Neural cell (in vitro differentiated cells): Measurements from ENCODE around the gene LAMB4. TPM values are rescaled to one million over a fixed set of nuclear protein-coding genes. Genes with fewer than 3 reads are reported as not detected.

Experiments used
- H2AFZ ChIP-seq: fragments of 200-600, 300-800 bp; sonication (generic), shearing (Covaris generic); 2 replicates; pipeline ENCODE4 v1.6.0; 2014; ENCODE audit warnings: low read depth, mild to moderate bottlenecking, antibody characterized with exemption, low read length, moderate library complexity
- H3F3A ChIP-seq: fragments of 200-600 bp; shearing (Covaris generic); 2 replicates; pipeline ENCODE4 v1.6.1; 2016; ENCODE audit warnings: mild to moderate bottlenecking, moderate library complexity, mixed read lengths, antibody characterized with exemption, low read length; ENCODE audit not compliant: insufficient read depth, poor library complexity, severe bottlenecking
- H3K27ac ChIP-seq: fragments of 200-600, 300-800 bp; sonication (generic), shearing (Covaris generic); 2 replicates; pipeline ENCODE4 v1.5.1; 2014; ENCODE audit warnings: mild to moderate bottlenecking, low read length, moderate library complexity
- H3K27me3 ChIP-seq: fragments of 300-800, 200-600 bp; sonication (generic), shearing (Covaris generic); 2 replicates; pipeline ENCODE4 v1.6.0; 2014; ENCODE audit warnings: mild to moderate bottlenecking, low read depth, low read length, moderate library complexity; ENCODE audit not compliant: insufficient read depth
- H3K36me3 ChIP-seq: fragments of 300-800, 200-600 bp; sonication (generic), shearing (Covaris generic); 2 replicates; pipeline ENCODE4 v1.5.1; 2014; ENCODE audit warnings: mild to moderate bottlenecking, antibody characterized with exemption, low read length, moderate library complexity; ENCODE audit not compliant: insufficient read depth
- H3K4me2 ChIP-seq: fragments of 300-800, 200-600 bp; sonication (generic), shearing (Covaris generic); 2 replicates; pipeline ENCODE4 v1.6.0; 2014; ENCODE audit warnings: mild to moderate bottlenecking, low read length
- H3K4me3 ChIP-seq: fragments of 300-800, 200-600 bp; sonication (generic), shearing (Covaris generic); 2 replicates; pipeline ENCODE4 v1.5.1; 2014; ENCODE audit warnings: mild to moderate bottlenecking, low read length, moderate library complexity
- H3K79me2 ChIP-seq: fragments of 200-600 bp; shearing (Covaris generic); replicated peaks from 2 replicates; pipeline ENCODE4 v1.6.0; 2014; ENCODE audit warnings: mild to moderate bottlenecking, low read length, moderate library complexity; ENCODE audit not compliant: insufficient read depth
- H3K9ac ChIP-seq: fragments of 300-800, 200-600 bp; sonication (generic), shearing (Covaris generic); 2 replicates; pipeline ENCODE4 v1.6.1; 2016; ENCODE audit warnings: mild to moderate bottlenecking, low read length, mixed read lengths
- H3K9me2 ChIP-seq: fragments of 200-600 bp; shearing (Covaris generic); 2 replicates; pipeline ENCODE4 v1.6.1; 2016; ENCODE audit warnings: mild to moderate bottlenecking, low read length, mixed read lengths; ENCODE audit not compliant: insufficient read depth
- H3K9me3 ChIP-seq: fragments of 200-600, 300-800 bp; sonication (generic), shearing (Covaris generic); 2 replicates; pipeline ENCODE4 v1.6.1; 2016; ENCODE audit warnings: mild to moderate bottlenecking, mixed run types, low read length, moderate library complexity, mixed read lengths
- H4K20me1 ChIP-seq: fragments of 200-600 bp; shearing (Covaris generic); 2 replicates; pipeline ENCODE4 v1.6.1; 2016; ENCODE audit warnings: mild to moderate bottlenecking, mixed run types; ENCODE audit not compliant: insufficient read depth
- CTCF ChIP-seq: fragments of 450-650 bp; IDR thresholded peaks from 2 replicates; pipeline ENCODE4 v1.5.1; 2014; ENCODE audit warnings: antibody characterized with exemption, mild to moderate bottlenecking, moderate library complexity; ENCODE audit not compliant: poor library complexity, severe bottlenecking
- EP300 ChIP-seq: fragments of 450-650 bp; conservative IDR thresholded peaks from 2 replicates; pipeline ENCODE4 v1.6.1; 2014; ENCODE audit warnings: antibody characterized with exemption, mild to moderate bottlenecking, moderate library complexity; ENCODE audit not compliant: poor library complexity, severe bottlenecking
- EZH2 ChIP-seq: fragments of 200-600, 300-800 bp; shearing (Covaris generic), sonication (generic); IDR thresholded peaks from 2 replicates; pipeline ENCODE4 v1.6.1; 2014; ENCODE audit warnings: antibody characterized with exemption, low read length, borderline replicate concordance, mild to moderate bottlenecking; ENCODE audit not compliant: insufficient read depth, poor library complexity, severe bottlenecking
- MXI1 ChIP-seq: fragments of 450-650 bp; conservative IDR thresholded peaks from 2 replicates; pipeline ENCODE4 v1.6.1; 2014; ENCODE audit warnings: antibody characterized with exemption, mild to moderate bottlenecking; ENCODE audit not compliant: poor library complexity, severe bottlenecking
- POLR2AphosphoS5 ChIP-seq: IDR thresholded peaks from 2 replicates; pipeline ENCODE4 v1.6.1; 2012
- RAD21 ChIP-seq: fragments of 450-650 bp; conservative IDR thresholded peaks from 2 replicates; pipeline ENCODE4 v1.6.1; 2014; ENCODE audit warnings: antibody characterized with exemption, mild to moderate bottlenecking, moderate library complexity
- REST ChIP-seq: IDR thresholded peaks from 2 replicates; pipeline ENCODE4 v1.6.1; 2012; ENCODE audit warnings: borderline replicate concordance
- SMC3 ChIP-seq: fragments of 450-650 bp; conservative IDR thresholded peaks from 2 replicates; pipeline ENCODE4 v1.6.1; 2014; ENCODE audit warnings: antibody characterized with exemption, mild to moderate bottlenecking, moderate library complexity; ENCODE audit not compliant: poor library complexity
- TAF1 ChIP-seq: IDR thresholded peaks from 2 replicates; pipeline ENCODE4 v1.6.1; 2012; ENCODE audit warnings: low read depth
- polyA plus RNA-seq: library from polyadenylated mRNA; depleted of rRNA; stranded (reverse); fragments of >200 nt; gene quantifications from 2 replicates; pipeline ENCODE4 v1.2.3, GENCODE V29; 2014

Gene LAMB4
- polyA plus RNA-seq, 1 donor from 2014 or later = 0.16 TPM

GRCh38 chr7:108094346-108094745 lies 35.8 kb downstream of the LAMB4 start:
- H4K20me1 ChIP-seq = no peaks in the 10 kb centered on the region
- H3K9me2 ChIP-seq = no peaks in the 10 kb centered on the region
- H3F3A ChIP-seq = peaks cover 4% of the 10 kb centered on the region
- H3K36me3 ChIP-seq = no peaks in the 10 kb centered on the region
- no peak overlapping the region for H3K9ac ChIP-seq
- H3K9me3 ChIP-seq = no peaks in the 10 kb centered on the region
- no peaks in the 10 kb centered on the region for H3K79me2 ChIP-seq
- no peak overlapping the region for H3K4me2 ChIP-seq
- H3K27ac ChIP-seq = peak overlapping the region; percentile 73
- no peak overlapping the region for H2AFZ ChIP-seq
- TF ChIP-seq TAF1 (no peak), CTCF (no peak), RAD21 (no peak), MXI1 (no peak), POLR2AphosphoS5 (no peak), EZH2 (no peak)
- H3K4me3 ChIP-seq = no peak overlapping the region
- H3K27me3 ChIP-seq = no peaks in the 10 kb centered on the region

DNA sequence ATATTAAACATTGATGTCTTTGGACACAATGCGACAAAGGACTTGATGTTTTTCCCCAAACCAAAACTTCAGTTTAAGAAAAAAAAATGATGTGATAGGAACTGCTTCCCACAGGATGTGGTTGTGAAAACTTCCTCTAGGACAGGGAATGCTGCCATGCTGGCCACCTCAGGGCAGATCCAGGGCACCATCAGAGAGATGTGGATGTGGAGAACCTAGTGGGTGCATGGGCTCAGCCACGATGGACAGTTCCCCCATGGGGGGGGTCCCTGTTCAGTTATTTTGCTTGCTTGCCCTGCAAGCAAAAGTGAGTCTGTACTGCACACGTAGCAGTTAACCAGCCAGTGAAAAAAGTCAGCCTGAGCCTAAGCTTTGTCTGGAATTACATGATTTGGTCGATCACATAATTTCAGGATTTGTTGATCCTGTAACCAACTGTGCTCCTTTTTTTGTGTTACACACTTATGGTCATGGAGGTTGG lies 36.3 kb downstream of the LAMB4 start:
- Histone ChIP-seq H3F3A (peaks cover 4% of the 10 kb centered on the region), H3K36me3 (no peaks in the 10 kb centered on the region), H3K4me2 (no peak overlapping the region), H3K9me3 (no peaks in the 10 kb centered on the region), H3K4me3 (no peak overlapping the region), H3K27ac (no peak overlapping the region), H3K9me2 (no peaks in the 10 kb centered on the region), H4K20me1 (no peaks in the 10 kb centered on the region), H3K9ac (no peak overlapping the region), H2AFZ (no peak overlapping the region), H3K79me2 (no peaks in the 10 kb centered on the region), H3K27me3 (no peaks in the 10 kb centered on the region)
- no peak for TF ChIP-seq SMC3
- no peak for TF ChIP-seq CTCF
- no peak for TF ChIP-seq POLR2AphosphoS5
- TF ChIP-seq RAD21 = no peak
- no peak for TF ChIP-seq MXI1
- no peak for TF ChIP-seq EP300
- TF ChIP-seq EZH2 = no peak
- no peak for TF ChIP-seq TAF1
- TF ChIP-seq REST = no peak
